AG09319 (cell line): ENCODE measurements around the gene BCR.

Experiments used
- DNase-seq: peaks from one replicate; pipeline ENCODE4 v3.0.0-alpha.2; 2010; ENCODE audit warnings: low read depth; ENCODE audit errors: extremely low read depth
- CTCF ChIP-seq: IDR thresholded peaks from 2 replicates; pipeline ENCODE4 v1.5.1; 2011; ENCODE audit warnings: low read depth, mild to moderate bottlenecking, inconsistent platforms, low read length, moderate library complexity

The BCR gene

GRCh38 chr22:23250785-23251363 lies 70.6 kb downstream of the BCR start:
- TF ChIP-seq CTCF: no peak
- DNase-seq: no peak

- DNase-seq: no peak
- no peak for TF ChIP-seq CTCF
Observed at GRCh38 chr22:23251445-23252093, 71.3 kb downstream of the BCR start.

GRCh38 chr22:23253475-23254055 lies 73.3 kb downstream of the BCR start:
- TF ChIP-seq CTCF: no peak
- DNase-seq: no peak

GRCh38 chr22:23255506-23256170 lies 75.3 kb downstream of the BCR start:
- no peak for DNase-seq
- no peak for TF ChIP-seq CTCF

- no peak for TF ChIP-seq CTCF
- DNase-seq: no peak
Observed at GRCh38 chr22:23256171-23256932, 76.0 kb downstream of the BCR start.

GRCh38 chr22:23256986-23257888 lies 76.9 kb downstream of the BCR start:
- DNase-seq: peak; percentile 19
- TF ChIP-seq CTCF: no peak
